ENCODE data around the gene IQCM.

DNA sequence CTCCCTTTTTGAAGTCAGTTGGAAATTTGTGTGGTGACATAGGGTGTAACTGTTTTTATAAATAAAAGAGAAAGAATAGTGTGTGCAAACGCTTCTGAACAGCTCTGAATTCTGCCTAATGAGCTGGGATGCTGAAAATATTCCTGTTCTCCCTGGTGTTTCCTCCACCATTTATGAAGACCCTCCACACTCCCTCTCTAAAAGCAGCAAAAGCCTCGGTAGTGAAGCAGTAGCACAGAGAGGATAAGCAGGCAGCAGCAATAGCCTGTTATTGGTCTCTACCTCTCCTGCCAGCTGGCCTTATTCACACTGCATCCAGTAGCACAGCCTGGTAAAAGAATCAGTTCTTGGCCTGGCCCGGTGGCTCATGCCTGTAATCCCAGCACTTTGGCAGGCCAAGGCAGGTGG lies 406.1 kb downstream of the IQCM start:
- TF ChIP-seq TEAD4 (IDR thresholded peaks at IDR 0.05; ENCODE audit: borderline replicate concordance, insufficient read depth) = no peak
- TF ChIP-seq, protein P1, sequence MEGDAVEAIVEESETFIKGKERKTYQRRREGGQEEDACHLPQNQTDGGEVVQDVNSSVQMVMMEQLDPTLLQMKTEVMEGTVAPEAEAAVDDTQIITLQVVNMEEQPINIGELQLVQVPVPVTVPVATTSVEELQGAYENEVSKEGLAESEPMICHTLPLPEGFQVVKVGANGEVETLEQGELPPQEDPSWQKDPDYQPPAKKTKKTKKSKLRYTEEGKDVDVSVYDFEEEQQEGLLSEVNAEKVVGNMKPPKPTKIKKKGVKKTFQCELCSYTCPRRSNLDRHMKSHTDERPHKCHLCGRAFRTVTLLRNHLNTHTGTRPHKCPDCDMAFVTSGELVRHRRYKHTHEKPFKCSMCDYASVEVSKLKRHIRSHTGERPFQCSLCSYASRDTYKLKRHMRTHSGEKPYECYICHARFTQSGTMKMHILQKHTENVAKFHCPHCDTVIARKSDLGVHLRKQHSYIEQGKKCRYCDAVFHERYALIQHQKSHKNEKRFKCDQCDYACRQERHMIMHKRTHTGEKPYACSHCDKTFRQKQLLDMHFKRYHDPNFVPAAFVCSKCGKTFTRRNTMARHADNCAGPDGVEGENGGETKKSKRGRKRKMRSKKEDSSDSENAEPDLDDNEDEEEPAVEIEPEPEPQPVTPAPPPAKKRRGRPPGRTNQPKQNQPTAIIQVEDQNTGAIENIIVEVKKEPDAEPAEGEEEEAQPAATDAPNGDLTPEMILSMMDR (IDR thresholded peaks at IDR 0.05) = no peak
- no peak for TF ChIP-seq POLR2AphosphoS5 (IDR thresholded peaks at IDR 0.05; ENCODE audit: low read depth, low read length)
- TF ChIP-seq TCF12 (IDR thresholded peaks at IDR 0.05) = no peak

All from SK-N-SH (cell line).